Liver (tissue), 3 donors: Measurements from ENCODE around the gene LCE1D.

Experiments used
- EGR1 ChIP-seq, 2 donors: IDR thresholded peaks; 2 replicates each; pipeline ENCODE4 v1.6.1; 2016 to 2018; ENCODE audit warnings: antibody characterized with exemption in 2 of 2, low read depth in 2 of 2
- FOXA2 ChIP-seq: IDR thresholded peaks from 2 replicates; pipeline ENCODE4 v1.6.1; 2016; ENCODE audit warnings: antibody characterized with exemption
- JUND ChIP-seq, 2 donors: IDR thresholded peaks; 2 replicates each; pipeline ENCODE4 v1.6.1; 2016; ENCODE audit warnings: antibody characterized with exemption in 2 of 2
- MAX ChIP-seq: IDR thresholded peaks from 2 replicates; pipeline ENCODE4 v1.6.1; 2016; ENCODE audit warnings: antibody characterized with exemption
- RAD21 ChIP-seq, 2 donors: IDR thresholded peaks; 2 replicates each; pipeline ENCODE4 v1.6.1; 2016; ENCODE audit warnings: antibody characterized with exemption in 2 of 2, mild to moderate bottlenecking in 2 of 2
- REST ChIP-seq: IDR thresholded peaks from 2 replicates; pipeline ENCODE4 v1.6.1; 2016; ENCODE audit warnings: antibody characterized with exemption, mild to moderate bottlenecking
- RXRA ChIP-seq, 2 donors: IDR thresholded peaks; 2 replicates each; pipeline ENCODE4 v1.6.1; 2017 to 2018; ENCODE audit warnings: antibody characterized with exemption in 2 of 2, mild to moderate bottlenecking in 1 of 2
- SP1 ChIP-seq: IDR thresholded peaks from 2 replicates; pipeline ENCODE4 v1.6.1; 2018; ENCODE audit warnings: antibody characterized with exemption, mild to moderate bottlenecking
- TAF1 ChIP-seq: conservative IDR thresholded peaks from 2 replicates; pipeline ENCODE4 v1.6.1; 2016; ENCODE audit warnings: antibody characterized with exemption, mild to moderate bottlenecking
- YY1 ChIP-seq: IDR thresholded peaks from 2 replicates; pipeline ENCODE4 v1.6.1; 2016; ENCODE audit warnings: antibody characterized with exemption, mild to moderate bottlenecking
- TF ChIP-seq, protein P1 (sequence below): fragments of 150-350 bp; IDR thresholded peaks from 2 replicates; pipeline ENCODE4 v1.5.1; 2017; ENCODE audit warnings: improper control_type of control experiment, low read depth, low read length; ENCODE audit not compliant: missing input control
- TF ChIP-seq, protein P2 (sequence below): IDR thresholded peaks from 2 replicates; pipeline ENCODE4 v1.6.1; 2016; ENCODE audit warnings: antibody characterized with exemption
- donor health status: healthy.
- donor health status: healthy.

DNA sequence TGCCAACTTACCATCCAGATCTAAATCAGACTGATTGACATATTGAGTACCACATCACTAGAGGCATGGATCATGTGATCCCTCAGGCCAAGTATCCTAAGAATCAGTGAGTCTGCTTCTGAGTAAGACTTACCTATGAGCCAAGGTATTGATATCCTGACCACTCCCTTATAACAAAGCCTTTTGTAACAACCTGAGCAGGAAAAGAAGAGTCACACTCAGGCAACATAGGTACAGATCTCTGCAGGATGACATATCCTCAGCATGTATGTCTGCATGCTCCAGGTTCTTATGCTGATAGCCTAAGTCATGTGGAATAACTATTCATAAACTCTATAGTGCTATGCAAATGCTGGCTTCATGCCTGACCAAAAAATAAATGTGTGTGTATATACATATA, 28.4 kb downstream of the LCE1D start:
- TF ChIP-seq, protein P1, sequence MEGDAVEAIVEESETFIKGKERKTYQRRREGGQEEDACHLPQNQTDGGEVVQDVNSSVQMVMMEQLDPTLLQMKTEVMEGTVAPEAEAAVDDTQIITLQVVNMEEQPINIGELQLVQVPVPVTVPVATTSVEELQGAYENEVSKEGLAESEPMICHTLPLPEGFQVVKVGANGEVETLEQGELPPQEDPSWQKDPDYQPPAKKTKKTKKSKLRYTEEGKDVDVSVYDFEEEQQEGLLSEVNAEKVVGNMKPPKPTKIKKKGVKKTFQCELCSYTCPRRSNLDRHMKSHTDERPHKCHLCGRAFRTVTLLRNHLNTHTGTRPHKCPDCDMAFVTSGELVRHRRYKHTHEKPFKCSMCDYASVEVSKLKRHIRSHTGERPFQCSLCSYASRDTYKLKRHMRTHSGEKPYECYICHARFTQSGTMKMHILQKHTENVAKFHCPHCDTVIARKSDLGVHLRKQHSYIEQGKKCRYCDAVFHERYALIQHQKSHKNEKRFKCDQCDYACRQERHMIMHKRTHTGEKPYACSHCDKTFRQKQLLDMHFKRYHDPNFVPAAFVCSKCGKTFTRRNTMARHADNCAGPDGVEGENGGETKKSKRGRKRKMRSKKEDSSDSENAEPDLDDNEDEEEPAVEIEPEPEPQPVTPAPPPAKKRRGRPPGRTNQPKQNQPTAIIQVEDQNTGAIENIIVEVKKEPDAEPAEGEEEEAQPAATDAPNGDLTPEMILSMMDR: no peak
- no peak for TF ChIP-seq REST
- no peak for TF ChIP-seq RAD21 (IDR thresholded peaks at IDR 0.05)
- no peak for TF ChIP-seq SP1
- no peak for TF ChIP-seq TAF1
- no peak for TF ChIP-seq MAX
- no peak for TF ChIP-seq EGR1 (IDR thresholded peaks at IDR 0.05; ENCODE audit: low read depth in 2 of 2)
- TF ChIP-seq YY1: no peak
- TF ChIP-seq, protein P2, sequence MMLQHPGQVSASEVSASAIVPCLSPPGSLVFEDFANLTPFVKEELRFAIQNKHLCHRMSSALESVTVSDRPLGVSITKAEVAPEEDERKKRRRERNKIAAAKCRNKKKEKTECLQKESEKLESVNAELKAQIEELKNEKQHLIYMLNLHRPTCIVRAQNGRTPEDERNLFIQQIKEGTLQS: no peak
- no peak for TF ChIP-seq JUND (IDR thresholded peaks at IDR 0.05)
- no peak for TF ChIP-seq FOXA2
- no peak for TF ChIP-seq RXRA (IDR thresholded peaks at IDR 0.05)
